Tibial artery (tissue), 4 donors: Measurements from ENCODE around the gene TMEM37.

Experiments used
- DNase-seq, 2 donors: peaks; one replicate each; pipeline ENCODE4 v3.0.0-alpha.2; 2019
- H3K27ac ChIP-seq, 2 donors: fragments of 200-600 bp; sonication (generic) in 1 of 2; 1 replicate in 1 of 2; 2 replicates in 1 of 2; pipeline ENCODE4 v1.5.1; 2018 to 2019; ENCODE audit warnings: mild to moderate bottlenecking in 1 of 2
- H3K27me3 ChIP-seq, 2 donors: fragments of 200-600 bp; sonication (generic) in 1 of 2; one replicate each; pipeline versions ENCODE4 v1.5.1 to v1.6.0; 2016 to 2019
- H3K36me3 ChIP-seq, 3 donors: fragments of 200-600 bp; sonication (generic) in 2 of 3; one replicate each; pipeline ENCODE4 v1.5.1; 2016 to 2019; ENCODE audit warnings: mild to moderate bottlenecking in 2 of 3
- H3K4me1 ChIP-seq, 4 donors: fragments of 200-600 bp; sonication (generic) in 2 of 4; 1 replicate in 3 of 4; 2 replicates in 1 of 4; pipeline ENCODE4 v1.5.1; 2016 to 2019
- H3K4me3 ChIP-seq, 2 donors: fragments of 200-600 bp; sonication (generic) in 1 of 2; 1 replicate in 1 of 2; 2 replicates in 1 of 2; pipeline ENCODE4 v1.5.1; 2018 to 2019; ENCODE audit warnings: mild to moderate bottlenecking in 2 of 2
- H3K9me3 ChIP-seq, 3 donors: fragments of 200-600 bp; sonication (generic) in 1 of 3; one replicate each; pipeline ENCODE4 v1.5.1; 2016 to 2019
- intact Hi-C: fragments of 100-400 bp; cut with DNase I; formaldehyde crosslinking; loops from one replicate; pipeline ENCODE4 v1.15.0; 2023; ENCODE audit warnings: low total_unique reads
- TF ChIP-seq, protein P1 (sequence below), 2 experiments: fragments of 200-600 bp in 1 of 2; fragments of 450-650 bp in 1 of 2; IDR thresholded peaks; one replicate each; pipeline ENCODE4 v1.5.1; 2017 to 2019; ENCODE audit warnings: antibody characterized with exemption in 2 of 2, mild to moderate bottlenecking in 1 of 2, moderate library complexity in 1 of 2

The TMEM37 gene

DNA sequence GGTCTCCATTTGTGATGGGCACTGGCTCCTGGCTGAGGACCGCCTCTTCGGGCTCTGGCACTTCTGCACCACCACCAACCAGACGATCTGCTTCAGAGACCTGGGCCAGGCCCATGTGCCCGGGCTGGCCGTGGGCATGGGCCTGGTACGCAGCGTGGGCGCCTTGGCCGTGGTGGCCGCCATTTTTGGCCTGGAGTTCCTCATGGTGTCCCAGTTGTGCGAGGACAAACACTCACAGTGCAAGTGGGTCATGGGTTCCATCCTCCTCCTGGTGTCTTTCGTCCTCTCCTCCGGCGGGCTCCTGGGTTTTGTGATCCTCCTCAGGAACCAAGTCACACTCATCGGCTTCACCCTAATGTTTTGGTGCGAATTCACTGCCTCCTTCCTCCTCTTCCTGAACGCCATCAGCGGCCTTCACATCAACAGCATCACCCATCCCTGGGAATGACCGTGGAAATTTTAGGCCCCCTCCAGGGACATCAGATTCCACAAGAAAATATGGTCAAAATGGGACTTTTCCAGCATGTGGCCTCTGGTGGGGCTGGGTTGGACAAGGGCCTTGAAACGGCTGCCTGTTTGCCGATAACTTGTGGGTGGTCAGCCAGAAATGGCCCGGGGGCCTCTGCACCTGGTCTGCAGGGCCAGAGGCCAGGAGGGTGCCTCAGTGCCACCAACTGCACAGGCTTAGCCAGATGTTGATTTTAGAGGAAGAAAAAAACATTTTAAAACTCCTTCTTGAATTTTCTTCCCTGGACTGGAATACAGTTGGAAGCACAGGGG, 5.5 kb downstream of the TMEM37 start:
- Histone ChIP-seq H3K27ac (no peak overlapping the region), H3K4me3 (no peak overlapping the region), H3K36me3 (no peaks in the 10 kb centered on the region), H3K9me3 (no peaks in the 10 kb centered on the region), H3K27me3 (no peaks in the 10 kb centered on the region), H3K4me1 (peaks cover 0 to 8% (median 5%) of the 10 kb centered on the region in 4 donors)
- TF ChIP-seq, protein P1, sequence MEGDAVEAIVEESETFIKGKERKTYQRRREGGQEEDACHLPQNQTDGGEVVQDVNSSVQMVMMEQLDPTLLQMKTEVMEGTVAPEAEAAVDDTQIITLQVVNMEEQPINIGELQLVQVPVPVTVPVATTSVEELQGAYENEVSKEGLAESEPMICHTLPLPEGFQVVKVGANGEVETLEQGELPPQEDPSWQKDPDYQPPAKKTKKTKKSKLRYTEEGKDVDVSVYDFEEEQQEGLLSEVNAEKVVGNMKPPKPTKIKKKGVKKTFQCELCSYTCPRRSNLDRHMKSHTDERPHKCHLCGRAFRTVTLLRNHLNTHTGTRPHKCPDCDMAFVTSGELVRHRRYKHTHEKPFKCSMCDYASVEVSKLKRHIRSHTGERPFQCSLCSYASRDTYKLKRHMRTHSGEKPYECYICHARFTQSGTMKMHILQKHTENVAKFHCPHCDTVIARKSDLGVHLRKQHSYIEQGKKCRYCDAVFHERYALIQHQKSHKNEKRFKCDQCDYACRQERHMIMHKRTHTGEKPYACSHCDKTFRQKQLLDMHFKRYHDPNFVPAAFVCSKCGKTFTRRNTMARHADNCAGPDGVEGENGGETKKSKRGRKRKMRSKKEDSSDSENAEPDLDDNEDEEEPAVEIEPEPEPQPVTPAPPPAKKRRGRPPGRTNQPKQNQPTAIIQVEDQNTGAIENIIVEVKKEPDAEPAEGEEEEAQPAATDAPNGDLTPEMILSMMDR (IDR thresholded peaks at IDR 0.05) = no peak
- DNase-seq = peak in 1 of 2 donors; percentile 58
- intact Hi-C loops = no loop called here

GRCh38 chr2:119438128-119438656, 6.5 kb downstream of the TMEM37 start:
- no peak overlapping the region for H3K27ac ChIP-seq
- DNase-seq = peak in 1 of 2 donors; percentile 20
- no peaks in the 10 kb centered on the region for H3K27me3 ChIP-seq
- H3K36me3 ChIP-seq = no peaks in the 10 kb centered on the region
- H3K9me3 ChIP-seq = no peaks in the 10 kb centered on the region
- intact Hi-C loops = no loop called here
- no peaks in the 10 kb centered on the region for H3K4me1 ChIP-seq
- TF ChIP-seq, protein P1 (IDR thresholded peaks at IDR 0.05) = no peak
- H3K4me3 ChIP-seq = no peak overlapping the region

DNA sequence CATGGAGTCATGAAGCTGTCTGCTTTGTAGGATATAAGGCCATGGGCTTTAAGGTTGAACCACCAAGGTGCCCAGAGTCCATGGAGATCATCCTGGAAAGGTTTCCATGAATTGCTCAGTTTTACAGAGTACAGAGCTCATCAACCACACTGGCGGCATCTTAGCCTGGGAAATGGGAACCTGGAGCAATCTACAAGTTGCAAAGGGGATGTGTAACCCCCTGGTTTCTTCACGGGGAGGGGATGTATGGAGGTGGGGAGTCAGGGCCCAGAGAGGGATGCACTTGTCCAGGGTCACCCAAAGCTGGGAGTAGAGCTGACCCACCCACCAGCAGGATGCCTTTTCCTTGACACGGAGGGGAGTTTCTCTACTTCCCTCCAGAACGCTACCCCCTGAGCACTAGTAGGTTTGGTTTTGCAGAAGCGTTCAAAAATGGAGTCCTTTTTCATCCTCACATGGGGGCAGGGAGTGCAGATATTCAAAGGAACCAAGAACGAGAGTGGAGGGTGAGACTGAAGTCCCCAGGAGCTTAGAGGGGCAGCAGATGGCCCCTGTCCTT, 7.2 kb downstream of the TMEM37 start:
- Histone ChIP-seq H3K27me3 (no peaks in the 10 kb centered on the region), H3K4me3 (no peak overlapping the region), H3K9me3 (no peaks in the 10 kb centered on the region), H3K36me3 (no peaks in the 10 kb centered on the region), H3K27ac (no peak overlapping the region), H3K4me1 (no peaks in the 10 kb centered on the region)
- TF ChIP-seq, protein P1 (IDR thresholded peaks at IDR 0.05) = no peak
- DNase-seq = peak in 1 of 2 donors; percentile 11
- intact Hi-C loops = no loop called here

- Histone ChIP-seq H3K36me3 (no peaks in the 10 kb centered on the region), H3K27ac (no peak overlapping the region), H3K9me3 (no peaks in the 10 kb centered on the region), H3K4me3 (no peak overlapping the region), H3K27me3 (no peaks in the 10 kb centered on the region), H3K4me1 (no peaks in the 10 kb centered on the region)
- intact Hi-C loops = no loop called here
- DNase-seq = no peak
- TF ChIP-seq, protein P1 (IDR thresholded peaks at IDR 0.05) = no peak
Measured at GRCh38 chr2:119439574-119440500, 8.2 kb downstream of the TMEM37 start.

- intact Hi-C loops = no loop called here
- Histone ChIP-seq H3K27ac (no peak overlapping the region), H3K36me3 (no peaks in the 10 kb centered on the region), H3K4me1 (no peaks in the 10 kb centered on the region), H3K9me3 (no peaks in the 10 kb centered on the region), H3K4me3 (no peak overlapping the region), H3K27me3 (no peaks in the 10 kb centered on the region)
- DNase-seq = no peak
- TF ChIP-seq, protein P1 (IDR thresholded peaks at IDR 0.05) = no peak
Measured at GRCh38 chr2:119440501-119440870, 8.8 kb downstream of the TMEM37 start.
